ENCODE measurements around the gene IKBKG.
"Not testable (repeated sequence)": the region's sequence is repeated elsewhere in the genome, so short reads cannot be mapped to it uniquely, and the experiment has no call there.

IKBKG gene

GRCh38 chrX:154607370-154607769, 60.0 kb downstream of the IKBKG start:
- no peaks in the 10 kb centered on the region for H3K27me3 Mint-ChIP-seq
- no peak overlapping the region for H3K27ac Mint-ChIP-seq (ENCODE audit: low read depth)
- DNase-seq (ENCODE audit: low spot score in 2 of 2) (no peak), ATAC-seq (replicated peaks; ENCODE audit: extremely low read depth, poor library complexity, severe bottlenecking) (no peak)
- H3K4me3 Mint-ChIP-seq, result no peak overlapping the region
- H3K9me3 Mint-ChIP-seq, result no peaks in the 10 kb centered on the region
- no peaks in the 10 kb centered on the region for H3K36me3 Mint-ChIP-seq (ENCODE audit: insufficient read depth)
- H3K4me1 Mint-ChIP-seq, result peaks cover 7% of the 10 kb centered on the region

- H3K4me1 Mint-ChIP-seq; ATAC-seq (replicated peaks; ENCODE audit: extremely low read depth, poor library complexity, severe bottlenecking); DNase-seq (ENCODE audit: low spot score in 2 of 2); H3K36me3 Mint-ChIP-seq (ENCODE audit: insufficient read depth); H3K9me3 Mint-ChIP-seq; H3K27me3 Mint-ChIP-seq; H3K27ac Mint-ChIP-seq (ENCODE audit: low read depth); H3K4me3 Mint-ChIP-seq: not testable (repeated sequence)
Measured at GRCh38 chrX:154607976-154608375, 60.6 kb downstream of the IKBKG start.

GRCh38 chrX:154608823-154609222, 61.4 kb downstream of the IKBKG start:
- ATAC-seq (replicated peaks; ENCODE audit: extremely low read depth, poor library complexity, severe bottlenecking); H3K4me1 Mint-ChIP-seq; H3K27ac Mint-ChIP-seq (ENCODE audit: low read depth); H3K4me3 Mint-ChIP-seq; H3K27me3 Mint-ChIP-seq; DNase-seq (ENCODE audit: low spot score in 2 of 2); H3K36me3 Mint-ChIP-seq (ENCODE audit: insufficient read depth); H3K9me3 Mint-ChIP-seq: not testable (repeated sequence)

- H3K36me3 Mint-ChIP-seq (ENCODE audit: insufficient read depth); H3K4me3 Mint-ChIP-seq; H3K4me1 Mint-ChIP-seq; H3K9me3 Mint-ChIP-seq; H3K27ac Mint-ChIP-seq (ENCODE audit: low read depth); DNase-seq (ENCODE audit: low spot score in 2 of 2); H3K27me3 Mint-ChIP-seq; ATAC-seq (replicated peaks; ENCODE audit: extremely low read depth, poor library complexity, severe bottlenecking): not testable (repeated sequence)
Measured at GRCh38 chrX:154611146-154611545, 63.7 kb downstream of the IKBKG start.

GRCh38 chrX:154613586-154613985, 66.2 kb downstream of the IKBKG start:
- not testable (repeated sequence) for ATAC-seq (replicated peaks; ENCODE audit: extremely low read depth, poor library complexity, severe bottlenecking); H3K27me3 Mint-ChIP-seq; H3K27ac Mint-ChIP-seq (ENCODE audit: low read depth)

More at GRCh38 chrX:154613586-154613985, 66.2 kb downstream of the IKBKG start:
- H3K4me3 Mint-ChIP-seq; H3K9me3 Mint-ChIP-seq; DNase-seq (ENCODE audit: low spot score in 2 of 2); H3K36me3 Mint-ChIP-seq (ENCODE audit: insufficient read depth); H3K4me1 Mint-ChIP-seq: not testable (repeated sequence)

All from central memory CD8-positive, alpha-beta T cell (primary cell).